Suprapubic skin (tissue), 4 donors: ENCODE measurements around the gene CANT1.

Experiments
- CTCF ChIP-seq, 2 donors: fragments of 200-600 bp in 1 of 2; fragments of 450-650 bp in 1 of 2; sonication (generic) in 1 of 2; IDR thresholded peaks; one replicate each; pipeline ENCODE4 v1.5.1; 2016 to 2019; ENCODE audit warnings: antibody characterized with exemption in 2 of 2, mild to moderate bottlenecking in 1 of 2, moderate library complexity in 1 of 2
- POLR2A ChIP-seq, 2 donors: fragments of 450-650 bp; IDR thresholded peaks; one replicate each; pipeline ENCODE4 v1.6.1; 2017; ENCODE audit warnings: antibody characterized with exemption in 2 of 2, mild to moderate bottlenecking in 2 of 2, moderate library complexity in 2 of 2
- POLR2AphosphoS5 ChIP-seq, 3 donors: sonication (generic); formaldehyde crosslinking; IDR thresholded peaks; one replicate each; pipeline ENCODE4 v1.6.1; 2017; ENCODE audit warnings: antibody characterized with exemption in 3 of 3

- TF ChIP-seq CTCF (IDR thresholded peaks at IDR 0.05) = peak; percentile 57 to 79
- TF ChIP-seq POLR2AphosphoS5 (IDR thresholded peaks at IDR 0.05) = no peak
- TF ChIP-seq POLR2A (IDR thresholded peaks at IDR 0.05) = no peak
Observed at GRCh38 chr17:78993241-78993956, 16.2 kb downstream of the CANT1 start.
